ENCODE data around the gene COG2.
A peak's percentile ranks its signal among the peaks of the same experiment; 100 is the strongest.

Gene COG2

DNA sequence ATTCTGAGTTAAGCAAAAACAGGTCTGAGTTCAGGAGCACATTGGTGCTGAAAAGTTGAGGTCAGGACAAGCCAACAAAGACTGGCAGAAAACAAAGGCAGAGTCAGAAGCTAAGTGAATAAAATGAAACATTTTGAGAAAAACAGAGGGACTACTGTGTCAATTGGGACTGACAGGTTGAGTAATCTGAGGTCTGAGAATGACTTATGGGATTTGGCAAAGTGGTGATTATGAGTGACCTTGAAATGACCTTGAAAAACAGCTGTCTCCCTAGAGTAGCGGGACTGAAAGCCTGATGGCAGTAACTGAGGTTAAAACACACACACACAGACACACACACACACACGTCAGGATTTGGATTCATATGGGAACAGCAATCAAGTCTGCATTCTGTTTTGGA lies 8.8 kb upstream of the COG2 start:
- Histone ChIP-seq H3K18ac (ENCODE audit: low read depth in 1 of 2, low read length in 2 of 2) (no peak overlapping the region), H2BK5ac (ENCODE audit: low read depth, low read length, poor library complexity, severe bottlenecking) (no peak overlapping the region), H3K27me3 (ENCODE audit: control insufficient read depth in 1 of 2, insufficient read depth in 1 of 2, low read length in 2 of 2) (peaks cover 26 to 38% of the 10 kb centered on the region in 2 experiments), H2BK12ac (ENCODE audit: low read length in 2 of 2) (no peak overlapping the region), H3K9me3 (ENCODE audit: control insufficient read depth, low read length) (no peaks in the 10 kb centered on the region), H2BK15ac (ENCODE audit: low read depth, poor library complexity, severe bottlenecking) (no peak overlapping the region), H3K36me3 (ENCODE audit: control insufficient read depth in 1 of 2, insufficient read depth in 2 of 2, low read depth in 1 of 2, low read length in 2 of 2) (no peaks in the 10 kb centered on the region), H2AK5ac (ENCODE audit: low read length, severe bottlenecking) (no peak overlapping the region), H3K14ac (ENCODE audit: low read length in 2 of 2) (no peak overlapping the region), H4K91ac (ENCODE audit: low read length) (no peak overlapping the region), H3K4me1 (ENCODE audit: control insufficient read depth, insufficient read depth, low read depth, low read length) (no peaks in the 10 kb centered on the region), H3K23ac (ENCODE audit: low read length in 2 of 2) (no peak overlapping the region), H2AFZ (ENCODE audit: low read depth, low read length) (no peak overlapping the region), H2BK120ac (ENCODE audit: low read depth, low read length) (no peak overlapping the region), H3K4ac (ENCODE audit: low read depth in 1 of 2, low read length in 2 of 2) (no peak overlapping the region), H4K8ac (ENCODE audit: low read length) (no peak overlapping the region), H3K4me2 (ENCODE audit: low read length, poor library complexity, severe bottlenecking) (no peak overlapping the region), H3K79me1 (replicated peaks; ENCODE audit: low read length, poor library complexity, severe bottlenecking) (no peaks in the 10 kb centered on the region), H3K4me3 (ENCODE audit: insufficient read depth in 1 of 2, low read depth in 1 of 2, low read length in 2 of 2) (no peak overlapping the region), H3K9ac (ENCODE audit: low read length) (no peak overlapping the region), H3K27ac (ENCODE audit: low read length, poor library complexity, severe bottlenecking) (no peak overlapping the region)
- 71% methylated on average over 1 of the region's 2 CpGs for WGBS
- no peak for DNase-seq

DNA sequence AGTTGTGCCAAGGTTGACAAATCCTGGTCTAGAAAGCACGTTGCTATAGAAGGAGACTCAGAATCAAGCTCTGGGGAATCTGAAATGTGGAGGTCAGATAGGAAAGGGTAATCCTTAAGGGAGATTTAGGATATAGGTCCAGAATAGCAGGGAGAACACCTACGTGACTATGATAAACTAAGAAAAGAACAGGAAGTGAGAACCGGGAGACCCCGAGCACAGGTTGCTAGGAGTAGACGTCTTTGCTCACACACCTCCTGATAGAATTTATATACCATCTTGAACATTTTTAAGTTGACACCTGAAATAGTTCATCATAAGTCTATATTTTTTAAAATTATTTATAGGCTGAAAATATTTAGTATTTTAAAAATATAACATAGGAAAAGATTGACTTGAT lies 7.9 kb upstream of the COG2 start:
- H3K27ac ChIP-seq (ENCODE audit: low read length, poor library complexity, severe bottlenecking) = no peak overlapping the region
- no peak overlapping the region for H2BK15ac ChIP-seq (ENCODE audit: low read depth, poor library complexity, severe bottlenecking)
- H3K4me2 ChIP-seq (ENCODE audit: low read length, poor library complexity, severe bottlenecking) = no peak overlapping the region
- no peak overlapping the region for H2AK5ac ChIP-seq (ENCODE audit: low read length, severe bottlenecking)
- no peak overlapping the region for H3K23ac ChIP-seq (ENCODE audit: low read length in 2 of 2)
- no peak overlapping the region for H3K14ac ChIP-seq (ENCODE audit: low read length in 2 of 2)
- H2AFZ ChIP-seq (ENCODE audit: low read depth, low read length) = no peak overlapping the region
- no peak overlapping the region for H4K8ac ChIP-seq (ENCODE audit: low read length)
- 96% methylated on average over 2 of the region's 5 CpGs for WGBS
- H3K27me3 ChIP-seq (ENCODE audit: control insufficient read depth in 1 of 2, insufficient read depth in 1 of 2, low read length in 2 of 2) = peaks cover 29 to 44% of the 10 kb centered on the region in 2 experiments
- H2BK5ac ChIP-seq (ENCODE audit: low read depth, low read length, poor library complexity, severe bottlenecking) = no peak overlapping the region
- no peak overlapping the region for H2BK12ac ChIP-seq (ENCODE audit: low read length in 2 of 2)
- no peak overlapping the region for H3K4ac ChIP-seq (ENCODE audit: low read depth in 1 of 2, low read length in 2 of 2)
- H3K36me3 ChIP-seq (ENCODE audit: control insufficient read depth in 1 of 2, insufficient read depth in 2 of 2, low read depth in 1 of 2, low read length in 2 of 2) = no peaks in the 10 kb centered on the region
- H3K4me3 ChIP-seq (ENCODE audit: insufficient read depth in 1 of 2, low read depth in 1 of 2, low read length in 2 of 2) = no peak overlapping the region
- H3K9ac ChIP-seq (ENCODE audit: low read length) = no peak overlapping the region
- no peak overlapping the region for H3K18ac ChIP-seq (ENCODE audit: low read depth in 1 of 2, low read length in 2 of 2)
- H2BK120ac ChIP-seq (ENCODE audit: low read depth, low read length) = no peak overlapping the region
- H3K79me1 ChIP-seq (replicated peaks; ENCODE audit: low read length, poor library complexity, severe bottlenecking) = no peaks in the 10 kb centered on the region
- no peak overlapping the region for H4K91ac ChIP-seq (ENCODE audit: low read length)
- no peaks in the 10 kb centered on the region for H3K9me3 ChIP-seq (ENCODE audit: control insufficient read depth, low read length)
- DNase-seq = no peak
- H3K4me1 ChIP-seq (ENCODE audit: control insufficient read depth, insufficient read depth, low read depth, low read length) = no peaks in the 10 kb centered on the region

DNA sequence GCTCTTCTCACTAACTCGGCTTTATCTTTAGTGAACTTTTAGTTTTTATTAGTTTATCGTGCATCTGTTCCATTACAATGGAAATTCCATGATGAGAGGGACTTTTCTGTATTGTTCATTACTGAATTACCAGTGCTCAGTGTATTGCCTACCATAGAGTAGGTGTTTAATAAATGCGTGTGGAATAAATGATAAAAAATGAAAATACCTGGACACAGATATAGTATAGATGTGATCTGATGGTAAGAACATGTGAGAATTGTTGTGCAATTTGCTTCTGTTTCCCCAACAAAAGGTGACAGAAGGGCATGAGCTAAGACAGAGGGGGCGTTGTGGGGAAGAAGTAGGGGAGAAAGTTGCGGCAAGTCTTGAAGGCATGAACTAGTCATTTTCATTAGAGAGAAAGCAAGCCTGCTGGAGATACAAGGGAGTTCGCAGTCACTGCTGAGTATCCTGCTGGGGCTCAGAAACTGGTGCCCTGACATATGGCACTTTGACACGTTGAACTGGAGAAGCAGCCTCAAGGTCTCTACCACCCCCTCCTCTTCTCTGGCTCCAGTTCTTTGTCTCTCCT lies 5.6 kb upstream of the COG2 start:
- Histone ChIP-seq H3K18ac (ENCODE audit: low read depth in 1 of 2, low read length in 2 of 2) (peak overlapping the region in 1 of 2 experiments; percentile 15), H3K36me3 (ENCODE audit: control insufficient read depth in 1 of 2, insufficient read depth in 2 of 2, low read depth in 1 of 2, low read length in 2 of 2) (no peaks in the 10 kb centered on the region), H4K8ac (ENCODE audit: low read length) (no peak overlapping the region), H4K91ac (ENCODE audit: low read length) (no peak overlapping the region), H3K4me1 (ENCODE audit: control insufficient read depth, insufficient read depth, low read depth, low read length) (peaks cover under 1% of the 10 kb centered on the region), H2AK5ac (ENCODE audit: low read length, severe bottlenecking) (no peak overlapping the region), H3K27ac (ENCODE audit: low read length, poor library complexity, severe bottlenecking) (no peak overlapping the region), H3K27me3 (ENCODE audit: control insufficient read depth in 1 of 2, insufficient read depth in 1 of 2, low read length in 2 of 2) (peaks cover 34 to 53% of the 10 kb centered on the region in 2 experiments), H2BK5ac (ENCODE audit: low read depth, low read length, poor library complexity, severe bottlenecking) (no peak overlapping the region), H2BK120ac (ENCODE audit: low read depth, low read length) (no peak overlapping the region), H3K9ac (ENCODE audit: low read length) (no peak overlapping the region), H3K9me3 (ENCODE audit: control insufficient read depth, low read length) (no peaks in the 10 kb centered on the region), H3K4me3 (ENCODE audit: insufficient read depth in 1 of 2, low read depth in 1 of 2, low read length in 2 of 2) (no peak overlapping the region), H3K79me1 (replicated peaks; ENCODE audit: low read length, poor library complexity, severe bottlenecking) (no peaks in the 10 kb centered on the region), H2BK12ac (ENCODE audit: low read length in 2 of 2) (no peak overlapping the region), H2AFZ (ENCODE audit: low read depth, low read length) (no peak overlapping the region), H2BK15ac (ENCODE audit: low read depth, poor library complexity, severe bottlenecking) (no peak overlapping the region), H3K14ac (ENCODE audit: low read length in 2 of 2) (no peak overlapping the region), H3K4ac (ENCODE audit: low read depth in 1 of 2, low read length in 2 of 2) (no peak overlapping the region), H3K4me2 (ENCODE audit: low read length, poor library complexity, severe bottlenecking) (no peak overlapping the region), H3K23ac (ENCODE audit: low read length in 2 of 2) (no peak overlapping the region)
- no peak for DNase-seq
- 91% methylated on average over 7 of the region's 7 CpGs for WGBS

DNA sequence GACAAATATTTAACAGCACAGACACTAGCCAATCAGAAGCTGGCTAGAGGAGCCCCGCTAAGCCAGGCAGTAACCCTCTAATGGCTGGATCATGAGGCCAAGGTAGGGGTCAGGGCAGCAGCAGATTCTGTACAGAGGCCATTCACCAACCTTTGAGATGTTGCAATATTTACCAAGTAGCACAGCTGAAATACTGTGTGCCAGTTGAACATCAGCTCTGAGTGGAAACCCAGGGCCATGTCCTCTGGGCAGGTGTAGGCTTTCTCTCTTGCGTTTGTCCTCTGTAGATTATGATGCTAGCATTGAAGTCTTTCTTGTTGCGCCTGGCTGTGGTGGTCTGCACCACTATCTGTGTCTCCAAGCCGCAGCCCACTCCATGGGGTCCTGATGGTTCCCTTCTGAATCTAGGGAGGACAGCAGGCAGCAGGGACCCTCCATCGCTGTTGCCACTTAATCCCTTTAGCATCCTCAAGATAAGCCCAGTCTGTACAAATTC lies 2.5 kb upstream of the COG2 start:
- H2AK5ac ChIP-seq (ENCODE audit: low read length, severe bottlenecking) = no peak overlapping the region
- H3K36me3 ChIP-seq (ENCODE audit: control insufficient read depth in 1 of 2, insufficient read depth in 2 of 2, low read depth in 1 of 2, low read length in 2 of 2) = no peaks in the 10 kb centered on the region
- no peak for DNase-seq
- peaks cover 20 to 37% of the 10 kb centered on the region in 2 experiments for H3K27me3 ChIP-seq (ENCODE audit: control insufficient read depth in 1 of 2, insufficient read depth in 1 of 2, low read length in 2 of 2)
- no peak overlapping the region for H3K23ac ChIP-seq (ENCODE audit: low read length in 2 of 2)
- H3K18ac ChIP-seq (ENCODE audit: low read depth in 1 of 2, low read length in 2 of 2) = no peak overlapping the region
- no peak overlapping the region for H3K9ac ChIP-seq (ENCODE audit: low read length)
- peaks cover 3% of the 10 kb centered on the region for H3K79me1 ChIP-seq (replicated peaks; ENCODE audit: low read length, poor library complexity, severe bottlenecking)
- H3K4ac ChIP-seq (ENCODE audit: low read depth in 1 of 2, low read length in 2 of 2) = no peak overlapping the region
- no peak overlapping the region for H2BK15ac ChIP-seq (ENCODE audit: low read depth, poor library complexity, severe bottlenecking)
- 92% methylated on average over 5 of the region's 5 CpGs for WGBS
- no peak overlapping the region for H3K4me2 ChIP-seq (ENCODE audit: low read length, poor library complexity, severe bottlenecking)
- peak overlapping the region in 1 of 2 experiments; percentile 10 for H2BK12ac ChIP-seq (ENCODE audit: low read length in 2 of 2)
- H2AFZ ChIP-seq (ENCODE audit: low read depth, low read length) = no peak overlapping the region
- no peak overlapping the region for H3K27ac ChIP-seq (ENCODE audit: low read length, poor library complexity, severe bottlenecking)
- no peak overlapping the region for H2BK5ac ChIP-seq (ENCODE audit: low read depth, low read length, poor library complexity, severe bottlenecking)
- no peaks in the 10 kb centered on the region for H3K9me3 ChIP-seq (ENCODE audit: control insufficient read depth, low read length)
- H4K91ac ChIP-seq (ENCODE audit: low read length) = no peak overlapping the region
- no peak overlapping the region for H3K14ac ChIP-seq (ENCODE audit: low read length in 2 of 2)
- H3K4me3 ChIP-seq (ENCODE audit: insufficient read depth in 1 of 2, low read depth in 1 of 2, low read length in 2 of 2) = no peak overlapping the region
- H3K4me1 ChIP-seq (ENCODE audit: control insufficient read depth, insufficient read depth, low read depth, low read length) = peaks cover 8% of the 10 kb centered on the region
- H2BK120ac ChIP-seq (ENCODE audit: low read depth, low read length) = no peak overlapping the region
- H4K8ac ChIP-seq (ENCODE audit: low read length) = no peak overlapping the region
